ENCODE measurements around the gene ETS1.

ETS1 gene

DNA sequence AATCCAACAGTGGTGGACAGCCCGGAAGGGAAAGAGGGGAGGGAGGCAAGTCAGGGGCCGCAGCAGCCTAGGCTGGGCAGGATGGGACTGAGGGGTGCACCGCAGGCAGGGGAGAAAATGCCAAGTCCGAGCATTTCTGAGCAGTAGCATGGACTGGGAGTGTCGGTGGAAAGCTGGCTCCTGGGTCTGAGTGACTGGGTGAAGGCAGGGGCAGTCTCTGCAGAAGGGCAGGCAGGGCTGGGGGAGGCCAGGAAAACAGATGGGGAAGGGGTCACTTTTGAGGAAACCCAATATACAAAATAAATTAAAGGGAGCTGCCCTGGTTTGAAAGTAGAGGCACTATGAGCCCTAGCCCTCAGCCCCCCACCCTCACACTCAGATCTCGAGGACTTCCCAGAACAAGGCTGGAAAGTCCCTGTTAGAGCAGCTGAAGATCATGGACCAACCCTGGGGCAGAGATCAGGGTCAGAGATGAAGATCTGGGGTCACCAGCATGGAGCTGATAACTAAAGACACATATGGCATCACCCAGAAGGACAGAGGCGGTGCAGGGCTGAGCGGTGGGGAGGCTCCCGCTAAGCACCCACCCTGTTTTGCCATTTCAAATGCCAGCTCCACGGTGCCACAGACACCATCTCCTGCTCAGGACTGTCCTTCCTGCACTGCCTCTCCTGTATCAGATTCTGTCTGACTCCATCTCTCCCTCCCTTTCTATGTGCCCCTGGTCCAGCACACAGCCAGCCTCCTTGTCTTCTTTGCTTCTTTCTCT lies 32.4 kb upstream of the ETS1 start:
- H3K4me3 ChIP-seq (ENCODE audit: low read depth, low read length) = no peak overlapping the region
- DNase-seq (ENCODE audit: low read depth) = no peak
- TF ChIP-seq POLR2A (IDR thresholded peaks at IDR 0.05; ENCODE audit: extremely low read depth, insufficient read length) (no peak), MYC (IDR thresholded peaks at IDR 0.05; ENCODE audit: low read depth, low read length) (no peak)
- TF ChIP-seq, protein P1, sequence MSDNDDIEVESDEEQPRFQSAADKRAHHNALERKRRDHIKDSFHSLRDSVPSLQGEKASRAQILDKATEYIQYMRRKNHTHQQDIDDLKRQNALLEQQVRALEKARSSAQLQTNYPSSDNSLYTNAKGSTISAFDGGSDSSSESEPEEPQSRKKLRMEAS (IDR thresholded peaks at IDR 0.05; ENCODE audit: low read depth, low read length) = no peak
- TF ChIP-seq, protein P2, sequence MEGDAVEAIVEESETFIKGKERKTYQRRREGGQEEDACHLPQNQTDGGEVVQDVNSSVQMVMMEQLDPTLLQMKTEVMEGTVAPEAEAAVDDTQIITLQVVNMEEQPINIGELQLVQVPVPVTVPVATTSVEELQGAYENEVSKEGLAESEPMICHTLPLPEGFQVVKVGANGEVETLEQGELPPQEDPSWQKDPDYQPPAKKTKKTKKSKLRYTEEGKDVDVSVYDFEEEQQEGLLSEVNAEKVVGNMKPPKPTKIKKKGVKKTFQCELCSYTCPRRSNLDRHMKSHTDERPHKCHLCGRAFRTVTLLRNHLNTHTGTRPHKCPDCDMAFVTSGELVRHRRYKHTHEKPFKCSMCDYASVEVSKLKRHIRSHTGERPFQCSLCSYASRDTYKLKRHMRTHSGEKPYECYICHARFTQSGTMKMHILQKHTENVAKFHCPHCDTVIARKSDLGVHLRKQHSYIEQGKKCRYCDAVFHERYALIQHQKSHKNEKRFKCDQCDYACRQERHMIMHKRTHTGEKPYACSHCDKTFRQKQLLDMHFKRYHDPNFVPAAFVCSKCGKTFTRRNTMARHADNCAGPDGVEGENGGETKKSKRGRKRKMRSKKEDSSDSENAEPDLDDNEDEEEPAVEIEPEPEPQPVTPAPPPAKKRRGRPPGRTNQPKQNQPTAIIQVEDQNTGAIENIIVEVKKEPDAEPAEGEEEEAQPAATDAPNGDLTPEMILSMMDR (IDR thresholded peaks at IDR 0.05; ENCODE audit: low read depth, low read length) = no peak

GRCh38 chr11:128619007-128619406 lies 31.6 kb upstream of the ETS1 start:
- TF ChIP-seq, protein P1 (IDR thresholded peaks at IDR 0.05; ENCODE audit: low read depth, low read length) = no peak
- TF ChIP-seq POLR2A (IDR thresholded peaks at IDR 0.05; ENCODE audit: extremely low read depth, insufficient read length) = no peak
- TF ChIP-seq, protein P2 (IDR thresholded peaks at IDR 0.05; ENCODE audit: low read depth, low read length) = no peak
- no peak for TF ChIP-seq MYC (IDR thresholded peaks at IDR 0.05; ENCODE audit: low read depth, low read length)
- DNase-seq (ENCODE audit: low read depth) = no peak
- no peak overlapping the region for H3K4me3 ChIP-seq (ENCODE audit: low read depth, low read length)

GRCh38 chr11:128618603-128619002 lies 31.2 kb upstream of the ETS1 start:
- H3K4me3 ChIP-seq (ENCODE audit: low read depth, low read length) = no peak overlapping the region
- TF ChIP-seq MYC (IDR thresholded peaks at IDR 0.05; ENCODE audit: low read depth, low read length) (no peak), POLR2A (IDR thresholded peaks at IDR 0.05; ENCODE audit: extremely low read depth, insufficient read length) (no peak)
- TF ChIP-seq, protein P2 (IDR thresholded peaks at IDR 0.05; ENCODE audit: low read depth, low read length) = no peak
- TF ChIP-seq, protein P1 (IDR thresholded peaks at IDR 0.05; ENCODE audit: low read depth, low read length) = no peak
- no peak for DNase-seq (ENCODE audit: low read depth)

GRCh38 chr11:128616161-128616560 lies 28.8 kb upstream of the ETS1 start:
- TF ChIP-seq MYC (IDR thresholded peaks at IDR 0.05; ENCODE audit: low read depth, low read length) (no peak), POLR2A (IDR thresholded peaks at IDR 0.05; ENCODE audit: extremely low read depth, insufficient read length) (no peak)
- TF ChIP-seq, protein P1 (IDR thresholded peaks at IDR 0.05; ENCODE audit: low read depth, low read length) = no peak
- TF ChIP-seq, protein P2 (IDR thresholded peaks at IDR 0.05; ENCODE audit: low read depth, low read length) = no peak
- no peak for DNase-seq (ENCODE audit: low read depth)
- no peak overlapping the region for H3K4me3 ChIP-seq (ENCODE audit: low read depth, low read length)

DNA sequence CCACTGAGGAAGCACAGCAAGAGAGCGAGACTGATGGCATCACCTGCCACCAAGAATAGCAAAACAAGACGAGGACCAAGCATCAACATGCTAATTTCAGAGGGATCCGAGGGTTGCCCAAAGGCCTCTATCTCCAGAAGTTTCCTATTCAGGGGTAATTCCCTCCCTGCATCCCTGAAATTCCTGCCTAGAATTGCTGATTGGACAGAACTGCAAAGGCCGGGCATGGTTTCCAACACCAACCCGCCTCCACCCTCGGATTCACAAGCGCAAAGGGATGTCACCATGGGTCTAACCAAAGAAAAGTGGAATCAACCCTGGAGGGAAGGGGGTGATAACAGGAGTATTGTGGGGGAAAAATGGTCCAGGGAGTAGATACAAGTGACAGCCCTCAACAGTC lies 28.3 kb upstream of the ETS1 start:
- DNase-seq (ENCODE audit: low read depth) = no peak
- H3K4me3 ChIP-seq (ENCODE audit: low read depth, low read length) = no peak overlapping the region
- TF ChIP-seq, protein P1 (IDR thresholded peaks at IDR 0.05; ENCODE audit: low read depth, low read length) = no peak
- TF ChIP-seq, protein P2 (IDR thresholded peaks at IDR 0.05; ENCODE audit: low read depth, low read length) = no peak
- no peak for TF ChIP-seq MYC (IDR thresholded peaks at IDR 0.05; ENCODE audit: low read depth, low read length)
- no peak for TF ChIP-seq POLR2A (IDR thresholded peaks at IDR 0.05; ENCODE audit: extremely low read depth, insufficient read length)
